Choroid plexus epithelial cell (primary cell): Measurements from ENCODE around the gene MCC.

Experiments used
- DNase-seq: peaks from one replicate; pipeline ENCODE4 v3.0.0-alpha.2; 2010; ENCODE audit warnings: low read depth
- H3K4me3 ChIP-seq: 2 replicates; pipeline ENCODE4 v1.5.1; 2011; ENCODE audit warnings: low read depth, mild to moderate bottlenecking, control low read depth, low read length, moderate library complexity
- TF ChIP-seq, protein P1 (sequence below): conservative IDR thresholded peaks from 2 replicates; pipeline ENCODE4 v1.5.1; 2011; ENCODE audit warnings: low read depth, mild to moderate bottlenecking, control low read depth, inconsistent platforms, low read length, moderate library complexity

Gene MCC

DNA sequence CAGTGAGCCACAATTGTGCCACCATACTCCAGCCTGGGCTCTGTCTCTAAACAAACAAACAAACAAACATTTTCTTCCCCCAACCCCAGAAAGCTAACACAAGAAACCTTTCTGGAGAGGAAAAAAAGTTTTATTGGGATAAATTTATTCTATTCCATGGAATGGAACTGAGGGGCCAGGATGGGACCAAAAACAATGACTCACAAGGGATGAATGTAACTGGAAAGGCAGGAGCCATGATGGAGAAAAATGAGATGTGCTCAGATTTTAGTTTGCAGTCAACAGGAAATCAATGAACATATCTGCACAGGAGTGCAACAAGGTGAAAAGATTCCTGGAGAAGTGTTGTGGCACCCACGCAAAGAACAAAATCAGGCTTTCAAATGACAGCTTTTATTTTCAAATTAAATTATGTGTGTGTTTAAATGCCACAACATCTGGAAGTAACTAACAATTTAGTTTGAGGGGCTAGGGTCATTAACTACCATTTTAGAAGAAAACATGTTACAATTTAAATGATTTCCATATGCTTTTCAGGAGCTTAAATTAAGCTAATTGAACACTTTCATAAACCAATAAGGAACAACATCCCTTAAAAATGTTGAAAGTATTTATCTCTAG lies 262.0 kb downstream of the MCC start:
- no peak overlapping the region for H3K4me3 ChIP-seq
- TF ChIP-seq, protein P1, sequence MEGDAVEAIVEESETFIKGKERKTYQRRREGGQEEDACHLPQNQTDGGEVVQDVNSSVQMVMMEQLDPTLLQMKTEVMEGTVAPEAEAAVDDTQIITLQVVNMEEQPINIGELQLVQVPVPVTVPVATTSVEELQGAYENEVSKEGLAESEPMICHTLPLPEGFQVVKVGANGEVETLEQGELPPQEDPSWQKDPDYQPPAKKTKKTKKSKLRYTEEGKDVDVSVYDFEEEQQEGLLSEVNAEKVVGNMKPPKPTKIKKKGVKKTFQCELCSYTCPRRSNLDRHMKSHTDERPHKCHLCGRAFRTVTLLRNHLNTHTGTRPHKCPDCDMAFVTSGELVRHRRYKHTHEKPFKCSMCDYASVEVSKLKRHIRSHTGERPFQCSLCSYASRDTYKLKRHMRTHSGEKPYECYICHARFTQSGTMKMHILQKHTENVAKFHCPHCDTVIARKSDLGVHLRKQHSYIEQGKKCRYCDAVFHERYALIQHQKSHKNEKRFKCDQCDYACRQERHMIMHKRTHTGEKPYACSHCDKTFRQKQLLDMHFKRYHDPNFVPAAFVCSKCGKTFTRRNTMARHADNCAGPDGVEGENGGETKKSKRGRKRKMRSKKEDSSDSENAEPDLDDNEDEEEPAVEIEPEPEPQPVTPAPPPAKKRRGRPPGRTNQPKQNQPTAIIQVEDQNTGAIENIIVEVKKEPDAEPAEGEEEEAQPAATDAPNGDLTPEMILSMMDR, result no peak
- no peak for DNase-seq

- no peak for DNase-seq
- TF ChIP-seq, protein P1, result no peak
- no peak overlapping the region for H3K4me3 ChIP-seq
These were observed 263.0 kb downstream of the MCC start for GRCh38 chr5:113225259-113225658.

DNA sequence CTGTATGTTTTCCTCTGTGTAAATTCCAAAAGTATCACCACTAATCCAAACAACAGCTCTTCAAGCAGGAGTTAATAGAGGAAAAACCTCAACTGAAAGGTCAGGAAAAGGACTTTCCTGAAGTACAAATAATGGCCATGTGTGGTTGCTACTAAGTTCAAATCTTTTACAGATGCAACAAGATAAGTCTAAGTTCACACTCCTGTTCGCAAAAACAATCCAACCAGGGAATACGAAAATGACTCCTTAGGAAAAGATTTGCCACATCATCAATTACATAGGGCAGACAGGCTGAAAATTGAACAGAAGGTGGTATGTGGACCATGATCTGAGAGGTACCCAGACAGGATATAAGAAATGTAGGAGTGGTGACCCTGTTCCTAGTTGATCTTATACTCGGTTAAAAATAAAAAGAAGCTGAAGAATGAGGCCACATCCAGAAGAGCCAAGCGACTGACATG lies 263.6 kb downstream of the MCC start:
- peak; percentile 62 for DNase-seq

DNA sequence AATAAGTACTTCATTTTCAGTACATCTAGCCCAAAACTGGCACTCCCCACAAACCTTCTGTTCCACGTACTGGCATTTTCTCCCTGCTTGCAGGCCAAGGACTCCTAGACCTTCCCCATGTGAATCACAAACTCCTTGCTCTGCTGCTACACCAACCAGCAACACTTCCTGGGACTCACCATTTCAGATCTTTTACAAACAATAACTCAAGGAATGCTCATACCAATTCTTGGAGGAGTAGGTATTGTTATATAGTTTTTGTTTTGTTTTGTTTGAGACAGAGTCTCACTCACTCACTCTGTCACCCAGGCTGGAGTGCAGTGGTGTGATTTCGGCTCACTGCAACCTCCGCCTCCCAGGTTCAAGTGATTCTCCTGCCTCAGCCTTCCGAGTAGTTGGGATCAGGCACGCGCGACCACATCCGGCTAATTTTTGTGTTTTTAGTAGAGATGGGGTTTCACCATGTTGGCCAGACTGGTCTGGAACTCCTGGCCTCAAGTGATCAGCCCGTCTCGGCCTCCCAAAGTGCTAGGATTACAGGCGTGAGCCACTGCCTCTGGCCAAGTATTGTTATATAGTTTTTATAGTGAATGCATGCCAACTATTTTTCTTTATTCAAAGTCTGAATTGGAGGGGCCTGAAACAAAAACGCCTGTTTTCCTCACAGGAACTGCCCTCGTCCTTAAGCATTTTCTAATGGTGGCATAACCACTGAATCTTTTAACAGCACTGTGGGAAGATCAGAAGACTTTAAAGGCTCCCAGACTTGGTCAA lies 264.2 kb downstream of the MCC start:
- H3K4me3 ChIP-seq, result no peak overlapping the region
- no peak for DNase-seq
- TF ChIP-seq, protein P1, result no peak

More for the DNA sequence above, 263.6 kb downstream of the MCC start:
- H3K4me3 ChIP-seq, result no peak overlapping the region
- TF ChIP-seq, protein P1, result no peak

- DNase-seq, result no peak
- H3K4me3 ChIP-seq, result no peak overlapping the region
- TF ChIP-seq, protein P1, result no peak
These were observed 264.9 kb downstream of the MCC start for GRCh38 chr5:113223315-113223714.

- DNase-seq, result no peak
- no peak overlapping the region for H3K4me3 ChIP-seq
These were observed 266.7 kb downstream of the MCC start for GRCh38 chr5:113221294-113222176.

More at GRCh38 chr5:113221294-113222176, 266.7 kb downstream of the MCC start:
- TF ChIP-seq, protein P1, result no peak
